Activated gamma-delta T cell (primary cell): ENCODE data around the gene TYW1.
"Not testable (repeated sequence)": the region's sequence is repeated elsewhere in the genome, so short reads cannot be mapped to it uniquely, and the experiment has no call there.

Source experiments
- DNase-seq: peaks from one replicate; lab custom pipeline; 2025; lab: John Stamatoyannopoulos, UW

Gene TYW1

DNA sequence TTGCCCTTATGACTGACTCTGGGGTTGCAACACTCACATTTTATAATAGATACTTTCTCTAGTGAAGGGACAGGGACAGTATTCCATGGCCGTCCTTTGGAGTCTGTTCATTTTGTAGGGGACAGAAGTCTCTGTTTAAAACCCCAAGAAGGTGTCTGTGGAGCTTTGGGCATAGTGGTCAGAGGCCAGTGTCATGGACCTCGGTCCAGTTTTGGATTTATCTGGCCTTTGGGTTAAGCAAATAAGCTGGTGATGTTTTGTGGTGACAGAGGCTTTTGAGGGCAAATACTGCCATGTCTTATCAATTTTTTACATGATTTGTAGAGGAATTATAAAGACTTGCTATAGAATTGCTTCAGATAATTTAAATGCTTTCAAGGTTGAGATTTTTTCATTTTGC, 50.2 kb downstream of the TYW1 start:
- DNase-seq = not testable (repeated sequence)

DNA sequence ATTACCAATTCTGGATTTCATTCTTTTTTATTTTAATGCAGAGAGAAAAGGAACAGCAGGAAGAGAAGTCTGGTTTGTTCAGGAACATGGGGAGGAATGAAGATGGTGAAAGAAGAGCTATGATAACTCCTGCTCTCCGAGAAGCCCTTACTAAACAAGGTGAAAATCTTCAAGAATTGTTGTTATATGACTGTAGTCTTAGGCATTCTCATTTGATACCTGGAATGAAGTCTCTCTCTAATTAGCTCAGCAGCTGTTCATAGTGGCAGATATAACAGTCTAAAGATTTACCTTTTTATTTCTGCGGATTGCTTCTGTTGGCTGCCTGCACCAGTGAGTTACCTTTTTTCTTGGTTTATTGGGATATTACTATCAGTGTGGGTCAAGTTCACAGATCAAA, 53.3 kb downstream of the TYW1 start:
- DNase-seq = not testable (repeated sequence)

- not testable (repeated sequence) for DNase-seq
These were observed 55.5 kb downstream of the TYW1 start for GRCh38 chr7:67052161-67052560.

- DNase-seq = no peak
These were observed 60.0 kb downstream of the TYW1 start for GRCh38 chr7:67056683-67057082.

GRCh38 chr7:67061321-67061720, 64.7 kb downstream of the TYW1 start:
- DNase-seq = not testable (repeated sequence)

- not testable (repeated sequence) for DNase-seq
These were observed 66.2 kb downstream of the TYW1 start for GRCh38 chr7:67062802-67063201.

DNA sequence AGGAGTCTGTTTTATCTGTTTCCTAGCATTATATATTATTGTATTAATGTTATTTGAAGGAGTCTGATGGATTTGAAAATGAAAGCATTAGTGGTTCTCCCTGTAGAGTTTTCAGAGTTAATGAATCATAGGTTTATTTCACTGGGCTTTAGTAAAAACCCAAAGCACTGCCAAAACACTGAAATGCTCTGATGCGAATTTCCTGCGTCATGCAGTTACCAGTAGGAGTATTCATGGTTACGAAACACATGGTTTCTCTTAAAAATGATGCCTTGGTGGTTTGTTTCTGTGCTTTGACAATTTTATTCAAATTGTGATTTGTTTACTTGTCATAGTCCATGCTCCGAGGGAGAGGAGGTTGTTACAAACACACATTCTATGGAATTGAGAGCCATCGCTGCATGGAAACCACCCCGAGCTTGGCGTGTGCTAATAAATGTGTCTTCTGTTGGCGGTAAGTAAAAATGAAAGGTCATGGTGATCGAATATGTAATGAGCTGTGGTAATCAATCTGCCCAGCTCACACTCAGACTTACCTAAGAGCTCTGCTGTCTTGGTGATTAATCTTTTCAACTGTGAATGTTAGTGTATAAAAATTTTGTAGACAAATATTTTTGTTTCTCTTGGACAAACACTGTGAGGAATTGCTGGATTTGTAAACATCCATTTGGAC, 70.5 kb downstream of the TYW1 start:
- DNase-seq = not testable (repeated sequence)

- DNase-seq = not testable (repeated sequence)
These were observed 79.5 kb downstream of the TYW1 start for GRCh38 chr7:67076120-67076519.

DNA sequence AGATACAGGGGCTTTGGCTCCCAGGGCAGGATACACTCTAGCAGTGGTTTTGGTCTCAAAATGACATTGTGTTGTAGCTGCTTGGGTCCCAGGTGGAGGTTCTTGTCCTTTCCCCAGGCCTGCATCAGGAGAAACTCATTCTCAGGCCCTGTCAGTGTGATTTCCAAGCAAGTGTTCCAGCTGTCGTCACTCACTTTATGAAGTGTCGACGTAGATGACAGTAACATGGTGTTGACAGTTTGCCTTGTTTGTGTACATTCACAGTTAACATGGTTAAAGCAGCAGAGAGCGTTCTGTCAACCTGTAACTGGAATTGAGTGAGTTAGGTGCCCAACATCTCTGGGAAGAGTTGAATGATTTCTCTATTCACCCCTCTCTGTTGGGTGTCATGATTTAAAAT, 86.2 kb downstream of the TYW1 start:
- not testable (repeated sequence) for DNase-seq

- DNase-seq = not testable (repeated sequence)
These were observed 92.6 kb downstream of the TYW1 start for GRCh38 chr7:67089261-67089660.

GRCh38 chr7:67091053-67091452, 94.4 kb downstream of the TYW1 start:
- DNase-seq = not testable (repeated sequence)

DNA sequence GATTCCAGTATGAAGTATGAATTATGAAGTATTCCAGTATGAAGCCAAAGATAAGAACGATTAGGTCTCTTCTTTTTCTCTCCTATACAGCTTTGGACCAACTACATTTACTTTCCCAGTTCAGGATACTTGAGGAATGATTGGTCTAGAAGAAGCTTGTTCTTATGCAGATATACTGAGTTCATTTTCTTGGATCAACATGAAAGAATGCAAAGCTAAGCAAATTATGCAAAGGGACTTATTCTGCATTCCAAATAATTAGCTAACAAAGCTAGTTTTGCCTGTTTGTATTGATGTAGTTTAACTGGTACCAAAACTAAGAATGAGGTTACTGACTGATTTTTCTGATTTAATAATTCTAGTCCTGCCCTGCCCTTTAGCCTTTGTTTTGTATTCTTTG, 101.4 kb downstream of the TYW1 start:
- DNase-seq = not testable (repeated sequence)

DNA sequence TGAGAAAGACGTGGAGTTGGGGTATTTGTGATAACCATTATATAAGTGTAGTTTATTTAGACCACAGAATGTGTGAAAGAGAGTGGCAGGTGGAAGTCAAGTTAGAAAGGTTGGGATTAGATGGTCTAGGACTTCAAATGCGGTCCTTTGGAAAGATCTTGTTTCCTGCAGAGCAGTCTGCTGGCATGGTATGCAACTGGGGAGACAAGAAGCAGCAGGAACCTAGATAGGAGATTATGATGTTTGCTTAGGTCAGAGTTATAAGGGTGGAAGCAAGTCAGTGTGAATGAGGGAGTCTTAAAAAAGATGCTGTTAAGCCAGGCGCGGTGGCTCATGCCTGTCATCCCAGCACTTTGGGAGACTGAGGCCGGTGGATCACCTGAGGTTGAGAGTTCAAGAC, 102.8 kb downstream of the TYW1 start:
- not testable (repeated sequence) for DNase-seq

DNA sequence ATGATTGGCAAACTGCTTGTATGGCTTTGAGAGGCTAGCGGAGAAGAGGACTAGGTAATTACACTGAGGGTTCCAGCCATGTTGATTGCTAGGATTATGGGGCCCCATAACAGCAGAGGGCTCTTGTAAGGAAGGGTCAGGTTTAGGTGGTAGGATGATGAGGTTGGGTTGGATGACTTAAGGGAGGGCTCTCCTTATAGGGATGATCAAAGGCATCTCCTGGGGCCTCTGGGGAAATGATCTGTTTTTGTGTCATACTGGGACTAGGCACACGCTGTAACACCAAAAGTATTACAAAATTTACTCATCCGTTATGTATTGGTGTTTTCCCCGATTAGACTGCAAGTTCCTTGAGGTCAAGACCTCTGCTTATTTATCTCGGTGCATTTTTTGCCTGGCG, 103.4 kb downstream of the TYW1 start:
- not testable (repeated sequence) for DNase-seq

DNA sequence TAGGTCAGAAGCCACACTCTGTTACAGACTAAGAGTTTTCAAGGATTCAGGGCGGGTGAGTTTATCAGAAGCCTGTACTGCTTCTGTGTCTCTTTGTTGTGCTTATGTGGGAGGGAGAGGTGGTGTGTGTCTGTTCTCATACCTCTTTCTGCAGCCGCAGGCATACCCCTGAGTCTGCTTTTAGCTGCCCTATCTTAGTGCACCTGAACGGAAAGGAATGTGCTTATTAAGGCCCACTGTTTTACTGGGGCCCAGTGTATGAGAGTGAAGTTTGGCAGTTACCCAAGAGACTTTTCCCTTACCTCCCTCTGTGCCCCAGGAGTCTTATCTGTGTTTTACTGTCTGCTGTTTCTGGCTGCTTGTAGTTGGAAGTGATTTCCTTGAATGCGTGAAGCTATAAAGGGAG, 104.3 kb downstream of the TYW1 start:
- DNase-seq = no peak

DNA sequence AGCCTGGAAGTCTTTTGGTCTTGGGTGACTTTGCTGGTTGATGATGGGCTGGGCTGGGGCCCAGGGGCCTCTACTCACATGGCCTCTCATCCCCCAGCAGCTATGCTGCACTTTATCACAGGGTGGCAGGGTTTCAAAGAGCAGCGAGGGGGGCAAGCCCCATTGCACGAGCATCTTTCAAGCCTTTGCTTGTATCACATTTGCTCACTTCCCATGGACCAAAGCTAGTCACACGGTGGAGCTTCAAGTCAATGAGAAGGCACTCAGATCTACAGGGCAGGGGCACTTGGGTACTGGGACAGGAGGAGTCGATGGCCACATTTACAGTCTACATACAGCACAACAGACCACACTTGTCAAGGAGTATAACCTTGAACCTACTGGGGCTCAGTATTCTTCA, 108.3 kb downstream of the TYW1 start:
- DNase-seq = not testable (repeated sequence)

DNA sequence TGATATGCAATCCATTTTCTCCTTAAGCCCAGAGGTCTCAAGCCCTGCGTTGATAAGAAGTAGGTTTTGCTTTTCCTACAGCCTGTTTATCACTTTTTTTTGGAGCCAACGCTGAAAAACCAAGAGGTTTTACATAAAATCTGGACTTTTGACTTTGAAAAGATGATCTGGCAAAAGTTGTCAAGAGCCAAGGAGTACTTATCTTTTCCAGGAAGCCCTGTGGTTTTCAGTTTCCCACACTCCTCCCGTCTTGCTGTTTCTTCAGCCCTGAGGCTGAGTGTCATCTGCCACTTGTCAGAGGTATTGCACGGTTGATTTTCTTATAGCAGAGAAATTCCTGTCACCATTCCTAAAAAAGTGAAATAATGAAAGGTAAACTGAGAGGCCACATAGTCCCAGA, 108.7 kb downstream of the TYW1 start:
- DNase-seq = no peak

- not testable (repeated sequence) for DNase-seq
These were observed 109.6 kb downstream of the TYW1 start for GRCh38 chr7:67106255-67106654.

GRCh38 chr7:67111342-67111741, 114.7 kb downstream of the TYW1 start:
- not testable (repeated sequence) for DNase-seq

DNA sequence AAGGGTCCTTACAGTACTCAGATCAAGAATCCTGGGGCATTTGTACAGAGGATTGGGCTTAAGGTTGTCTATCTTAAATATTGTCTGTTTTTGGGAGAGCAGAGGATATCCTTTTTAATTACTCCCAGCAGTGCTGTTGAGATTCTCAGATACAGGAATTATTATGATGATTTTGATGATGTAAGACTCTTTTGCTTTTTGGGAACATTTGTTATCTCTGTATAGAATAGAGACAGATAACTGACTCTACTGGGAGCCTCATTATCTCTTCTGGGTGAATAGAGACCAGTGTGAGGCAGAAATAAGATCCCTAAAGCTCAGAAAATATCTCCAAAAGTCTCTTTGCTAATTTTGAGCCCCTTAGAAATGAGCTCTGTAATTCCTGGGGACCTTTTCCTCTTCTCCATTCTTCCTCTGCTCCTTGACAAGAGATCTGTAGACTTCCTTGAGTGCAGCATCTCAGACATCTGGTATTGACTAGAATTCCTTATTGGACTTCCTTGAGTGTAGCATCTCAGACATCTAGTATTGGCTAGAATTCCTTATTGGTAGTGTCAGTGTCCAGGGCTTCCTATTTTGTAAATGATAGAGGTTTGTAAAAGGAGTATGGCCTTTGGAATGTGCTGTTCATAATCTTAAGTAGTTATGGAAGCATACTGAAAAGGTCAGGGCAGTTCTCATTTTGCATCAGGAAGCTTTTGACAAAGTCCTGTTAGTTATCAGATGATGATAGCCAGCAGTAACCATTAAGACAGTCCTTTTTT, 118.0 kb downstream of the TYW1 start:
- not testable (repeated sequence) for DNase-seq

DNA sequence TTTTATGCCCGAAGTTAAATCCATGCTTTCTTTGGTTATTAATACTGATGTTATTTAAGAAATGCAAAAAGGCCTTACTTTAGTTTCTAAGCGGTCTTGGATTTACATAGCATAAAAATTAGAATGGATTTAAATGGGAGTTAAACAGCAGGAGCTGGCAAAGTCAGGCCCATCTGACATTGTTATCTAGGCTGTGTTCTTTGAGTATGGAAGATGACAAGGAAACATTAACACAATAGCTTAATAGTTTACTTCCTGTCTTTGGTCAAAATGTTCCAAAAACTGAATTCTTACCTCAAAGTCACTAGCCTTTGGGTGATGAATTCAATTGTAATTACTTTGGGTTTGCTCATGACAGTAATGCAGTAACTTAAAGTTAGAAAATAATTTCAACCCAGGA, 123.9 kb downstream of the TYW1 start:
- not testable (repeated sequence) for DNase-seq

DNA sequence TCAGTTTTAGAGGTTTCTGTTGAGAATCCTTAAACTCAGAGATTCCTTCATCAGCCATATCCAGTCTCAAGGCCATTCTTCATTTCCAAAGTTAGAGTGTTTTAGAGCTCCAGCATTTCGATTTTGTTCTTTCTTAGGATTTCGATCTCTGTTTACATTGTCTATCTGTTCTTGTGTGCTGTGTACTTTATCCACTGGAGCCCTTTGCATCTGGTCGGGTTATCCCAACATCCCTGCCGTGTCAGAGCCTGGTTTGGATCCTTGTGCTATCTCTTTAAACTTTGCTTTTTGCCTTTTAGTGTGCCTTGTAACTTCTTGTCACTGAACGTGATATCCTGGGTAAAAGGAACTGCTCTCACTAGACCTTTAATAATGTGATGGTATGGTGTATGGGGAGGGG, 131.6 kb downstream of the TYW1 start:
- DNase-seq = not testable (repeated sequence)

- not testable (repeated sequence) for DNase-seq
These were observed 134.1 kb downstream of the TYW1 start for GRCh38 chr7:67130766-67131165.
